HG03097 (cell line): ENCODE results near the gene SDF4.
"Not testable (repeated sequence)": the region's sequence is repeated elsewhere in the genome, so short reads cannot be mapped to it uniquely, and the experiment has no call there.

Experiments
- ATAC-seq: cut with Tn5 transposase; IDR thresholded peaks from one replicate; pipeline ENCODE4 v1.9.1; 2021; ENCODE audit not compliant: unreplicated experiment, low FRiP score

SDF4 gene

GRCh38 chr1:1200876-1201810 is 30.7 kb downstream of the SDF4 start:
- ATAC-seq: no peak

GRCh38 chr1:1199961-1200875 is 31.6 kb downstream of the SDF4 start:
- no peak for ATAC-seq

GRCh38 chr1:1199141-1199960 is 32.5 kb downstream of the SDF4 start:
- ATAC-seq: no peak

- no peak for ATAC-seq
Observed at GRCh38 chr1:1198423-1199140, 33.2 kb downstream of the SDF4 start.

DNA sequence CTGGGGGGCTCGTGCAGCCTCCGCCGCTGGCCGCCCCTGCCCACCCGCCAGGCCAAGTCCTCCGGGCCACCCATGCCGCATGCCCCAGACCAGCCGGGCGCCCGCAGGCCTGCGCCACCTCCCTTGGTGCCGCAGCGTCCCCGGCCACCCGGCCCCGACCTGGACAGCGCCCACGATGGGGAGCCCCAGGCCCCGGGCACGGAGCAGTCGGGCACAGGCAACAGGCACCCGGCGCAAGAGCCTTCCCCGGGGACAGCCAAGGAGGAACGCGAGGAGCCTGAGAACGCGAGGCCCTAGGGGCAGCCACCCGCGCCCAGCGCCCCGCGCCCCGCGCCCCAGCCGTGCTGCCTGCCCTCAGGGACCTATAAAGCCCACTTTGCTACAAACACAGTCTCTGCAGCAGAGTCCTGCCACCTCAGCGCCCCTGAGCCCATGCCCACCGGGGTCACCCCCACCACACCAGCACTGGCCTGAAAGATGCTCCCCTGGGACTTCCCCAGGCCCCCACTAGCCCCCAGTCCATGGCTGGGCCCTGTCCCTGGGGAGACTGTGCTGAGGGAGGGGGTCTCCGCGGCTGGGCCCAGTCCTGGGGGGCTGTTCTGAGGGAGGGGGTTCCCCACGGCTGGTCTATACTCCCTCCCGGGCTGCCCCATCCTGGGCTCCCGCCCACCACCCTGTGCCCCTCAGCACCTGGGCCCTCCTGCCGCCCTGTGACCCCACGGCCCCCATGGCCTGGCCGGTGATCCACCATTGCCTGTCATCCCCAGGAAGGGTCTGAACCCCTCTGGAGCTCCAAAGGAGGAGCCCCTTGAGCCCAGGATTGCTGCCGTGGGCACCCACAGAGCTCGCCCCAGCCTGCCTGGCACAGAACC is 34.0 kb downstream of the SDF4 start:
- no peak for ATAC-seq

- no peak for ATAC-seq
Observed at GRCh38 chr1:1197188-1197500, 34.7 kb downstream of the SDF4 start.

DNA sequence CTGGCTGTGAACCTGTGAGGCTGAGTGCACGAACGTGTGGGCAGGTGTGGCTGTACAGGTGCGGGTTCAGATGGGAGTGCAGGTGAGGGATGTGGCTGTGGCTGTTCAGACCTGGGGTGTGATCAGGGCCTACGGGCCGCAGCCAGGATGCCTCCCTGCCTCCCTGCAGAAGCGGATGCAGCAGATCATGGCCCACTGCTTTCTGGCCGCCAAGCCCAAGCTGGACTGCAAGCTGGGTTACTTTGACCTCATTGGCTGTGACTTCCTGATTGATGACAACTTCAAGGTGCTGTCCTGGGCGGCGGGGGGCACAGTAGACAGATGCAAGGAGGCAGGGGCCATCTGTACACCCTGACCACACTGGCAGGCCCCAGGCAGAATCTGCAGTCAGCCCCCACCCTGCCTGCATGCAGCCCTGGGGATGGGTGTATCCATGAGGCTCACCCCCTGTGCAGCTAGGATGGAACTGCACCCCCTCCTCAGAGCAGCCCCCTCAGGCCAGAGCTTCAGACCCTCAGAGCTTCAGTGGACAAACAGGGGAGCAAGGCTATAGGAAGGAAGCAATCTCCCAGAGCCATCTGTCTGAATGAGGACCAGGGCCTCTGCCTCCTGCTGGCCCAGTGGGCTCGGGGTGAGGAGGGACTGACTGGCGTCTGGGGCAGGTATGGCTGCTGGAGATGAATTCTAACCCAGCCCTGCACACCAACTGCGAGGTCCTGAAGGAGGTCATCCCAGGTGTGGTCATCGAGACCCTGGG is 35.2 kb downstream of the SDF4 start:
- no peak for ATAC-seq

- ATAC-seq: not testable (repeated sequence)
Observed at GRCh38 chr1:1195726-1196125, 36.1 kb downstream of the SDF4 start.

GRCh38 chr1:1194723-1195122 is 37.1 kb downstream of the SDF4 start:
- ATAC-seq: no peak

DNA sequence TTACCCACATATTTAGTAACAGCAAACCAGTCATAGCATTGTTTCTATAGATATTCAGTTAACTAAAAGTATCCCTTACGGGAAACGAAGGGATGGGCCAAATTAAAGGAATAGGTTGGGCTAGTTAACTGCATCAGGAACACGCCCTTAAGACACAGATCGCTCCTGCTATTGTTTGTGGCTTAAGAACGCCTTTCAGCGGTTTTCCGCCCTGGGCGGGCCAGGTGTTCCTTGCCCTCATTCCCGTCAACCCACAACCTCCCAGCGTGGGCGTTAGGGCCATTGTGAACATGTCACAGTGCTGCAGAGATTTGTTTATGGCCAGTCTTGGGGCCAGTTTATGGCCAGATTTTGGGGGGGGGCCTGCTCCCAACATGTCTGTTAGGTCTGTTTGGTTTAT is 40.1 kb downstream of the SDF4 start:
- no peak for ATAC-seq

- ATAC-seq: no peak
Observed at GRCh38 chr1:1189111-1189510, 42.7 kb downstream of the SDF4 start.

DNA sequence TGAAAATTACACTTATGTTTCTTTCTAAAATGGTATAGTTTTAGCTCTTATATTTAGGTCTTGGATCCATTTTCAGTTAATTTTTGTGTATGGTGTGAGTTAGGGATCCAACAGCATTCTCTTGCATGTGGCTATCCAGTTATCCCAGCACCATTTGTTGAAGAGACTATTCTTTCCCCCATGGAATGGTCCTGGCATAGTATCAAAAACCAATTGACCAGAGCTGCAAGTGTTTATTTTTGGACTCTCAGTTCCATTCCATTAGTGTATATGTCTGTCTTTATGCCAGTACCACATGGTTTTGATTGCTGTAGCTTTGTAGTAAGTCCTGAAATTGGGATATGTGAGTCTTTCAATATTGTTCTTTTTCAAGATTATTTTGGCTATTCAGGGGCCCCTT is 43.9 kb downstream of the SDF4 start:
- ATAC-seq: no peak

DNA sequence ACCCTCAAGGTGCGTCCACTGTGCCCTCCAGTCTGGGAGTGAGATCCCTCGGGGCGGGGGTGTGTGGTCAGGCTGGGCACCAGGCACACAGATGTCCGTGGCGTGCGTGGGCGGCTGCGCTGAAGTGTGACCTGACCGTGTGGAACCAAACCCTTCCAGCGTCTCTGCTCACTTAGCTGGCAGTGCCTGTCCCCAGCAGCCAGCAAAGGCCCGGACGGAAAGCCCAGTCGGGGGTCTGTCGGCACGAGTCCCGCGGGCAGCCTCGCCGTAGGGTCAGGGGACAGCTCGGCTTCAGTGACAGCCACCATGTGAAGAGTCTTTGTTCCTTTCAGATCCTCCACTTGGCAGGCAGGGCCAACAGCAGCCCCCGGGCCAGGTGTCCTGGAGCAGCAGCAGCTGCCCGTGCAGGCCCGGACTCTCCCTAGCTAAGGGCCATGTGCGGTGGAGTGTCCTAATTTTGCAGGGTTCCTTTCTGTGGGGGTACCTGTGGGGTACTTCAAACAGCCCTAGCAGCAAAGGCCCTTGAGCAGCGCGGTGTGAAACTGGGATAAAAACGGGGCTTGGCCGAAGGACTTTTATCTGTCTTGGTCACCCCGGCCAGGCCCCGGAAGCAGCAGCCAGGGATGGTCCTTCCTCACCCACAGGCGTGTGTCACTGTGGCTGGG is 46.6 kb downstream of the SDF4 start:
- no peak for ATAC-seq

- no peak for ATAC-seq
Observed at GRCh38 chr1:1183833-1184775, 47.7 kb downstream of the SDF4 start.

DNA sequence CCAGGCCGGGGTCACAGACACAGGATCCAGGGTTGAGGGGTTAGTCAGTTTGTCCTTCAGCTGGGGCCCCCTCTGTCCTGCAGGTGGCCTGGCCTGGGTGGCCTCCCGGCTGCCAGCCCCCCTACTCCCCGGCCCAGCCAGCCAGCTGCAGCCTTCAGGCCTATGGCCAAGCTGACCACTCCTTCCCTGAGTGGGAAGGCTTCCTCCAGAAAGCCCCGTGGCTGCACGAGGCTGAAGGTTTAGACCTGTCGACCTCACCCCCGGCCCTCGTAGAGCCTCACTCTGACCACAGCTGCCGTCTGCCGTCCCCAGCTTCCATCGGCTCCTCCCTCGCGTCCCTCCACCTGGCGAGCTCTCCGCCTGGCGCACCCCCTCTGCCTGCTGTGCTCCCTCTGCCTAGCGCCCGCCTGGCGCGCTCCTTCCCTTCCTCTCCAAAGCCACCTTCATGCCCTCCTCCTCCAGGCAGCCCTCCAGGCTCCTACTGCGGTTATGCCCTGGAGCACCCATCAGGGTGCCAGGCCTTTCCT is 48.5 kb downstream of the SDF4 start:
- no peak for ATAC-seq

- no peak for ATAC-seq
Observed at GRCh38 chr1:1182491-1183220, 49.1 kb downstream of the SDF4 start.
